ENCODE results near the gene IL6R.

IL6R gene

DNA sequence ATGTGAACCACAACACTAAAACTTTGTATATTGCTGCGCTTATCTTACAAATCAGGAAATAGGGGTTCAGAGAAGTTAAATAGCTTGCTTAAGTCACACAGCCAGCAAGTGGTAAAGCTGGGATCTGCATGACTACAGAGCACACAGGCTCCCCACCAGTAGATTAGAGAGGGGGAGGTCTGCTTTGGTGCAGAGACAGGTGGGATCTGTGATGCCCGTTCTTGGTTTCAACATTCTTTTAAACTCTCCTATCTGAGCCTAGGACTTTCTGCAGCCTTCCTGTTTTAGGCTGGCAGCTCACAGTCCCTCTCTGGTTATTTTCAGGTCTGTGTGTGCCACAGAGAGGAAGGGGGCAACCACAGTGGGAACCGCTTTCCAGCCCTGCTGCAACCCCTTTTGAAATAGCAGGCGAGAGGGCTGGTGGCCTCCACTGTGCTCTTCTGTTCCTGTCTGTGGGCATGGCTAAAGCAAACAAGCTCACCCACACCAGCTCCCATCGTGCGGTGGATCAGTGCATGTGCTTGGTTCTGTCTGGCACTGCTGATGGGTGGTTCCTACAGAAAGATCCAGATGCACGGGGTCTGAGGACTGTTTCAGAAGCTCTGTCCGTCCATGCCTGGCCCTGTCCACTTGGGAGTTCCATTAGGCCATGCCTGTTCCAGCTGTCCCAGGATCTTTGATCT is 1.7 kb upstream of the IL6R start:
- Histone ChIP-seq H3K4me1 (ENCODE audit: low read length) (peaks cover 45% of the 10 kb centered on the region), H3K9me3 (ENCODE audit: insufficient read depth, low read length) (no peaks in the 10 kb centered on the region), H2AFZ (ENCODE audit: low read depth, low read length) (no peak overlapping the region), H3K79me2 (ENCODE audit: low read length) (peaks cover 27% of the 10 kb centered on the region), H3K27ac (ENCODE audit: low read length) (no peak overlapping the region), H3K27me3 (ENCODE audit: low read depth, low read length) (no peaks in the 10 kb centered on the region), H3K4me2 (ENCODE audit: low read length) (no peak overlapping the region), H3K36me3 (replicated peaks; ENCODE audit: low read depth, low read length) (no peaks in the 10 kb centered on the region), H3K4me3 (ENCODE audit: low read length) (no peak overlapping the region), H3K9ac (ENCODE audit: low read length) (no peak overlapping the region), H4K20me1 (ENCODE audit: insufficient read depth, low read length) (no peaks in the 10 kb centered on the region)
- TF ChIP-seq EZH2phosphoT487 (IDR thresholded peaks at IDR 0.05; ENCODE audit: low read depth), result no peak
- TF ChIP-seq, protein P1, sequence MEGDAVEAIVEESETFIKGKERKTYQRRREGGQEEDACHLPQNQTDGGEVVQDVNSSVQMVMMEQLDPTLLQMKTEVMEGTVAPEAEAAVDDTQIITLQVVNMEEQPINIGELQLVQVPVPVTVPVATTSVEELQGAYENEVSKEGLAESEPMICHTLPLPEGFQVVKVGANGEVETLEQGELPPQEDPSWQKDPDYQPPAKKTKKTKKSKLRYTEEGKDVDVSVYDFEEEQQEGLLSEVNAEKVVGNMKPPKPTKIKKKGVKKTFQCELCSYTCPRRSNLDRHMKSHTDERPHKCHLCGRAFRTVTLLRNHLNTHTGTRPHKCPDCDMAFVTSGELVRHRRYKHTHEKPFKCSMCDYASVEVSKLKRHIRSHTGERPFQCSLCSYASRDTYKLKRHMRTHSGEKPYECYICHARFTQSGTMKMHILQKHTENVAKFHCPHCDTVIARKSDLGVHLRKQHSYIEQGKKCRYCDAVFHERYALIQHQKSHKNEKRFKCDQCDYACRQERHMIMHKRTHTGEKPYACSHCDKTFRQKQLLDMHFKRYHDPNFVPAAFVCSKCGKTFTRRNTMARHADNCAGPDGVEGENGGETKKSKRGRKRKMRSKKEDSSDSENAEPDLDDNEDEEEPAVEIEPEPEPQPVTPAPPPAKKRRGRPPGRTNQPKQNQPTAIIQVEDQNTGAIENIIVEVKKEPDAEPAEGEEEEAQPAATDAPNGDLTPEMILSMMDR (IDR thresholded peaks at IDR 0.05; ENCODE audit: low read depth, low read length), result no peak

DNA sequence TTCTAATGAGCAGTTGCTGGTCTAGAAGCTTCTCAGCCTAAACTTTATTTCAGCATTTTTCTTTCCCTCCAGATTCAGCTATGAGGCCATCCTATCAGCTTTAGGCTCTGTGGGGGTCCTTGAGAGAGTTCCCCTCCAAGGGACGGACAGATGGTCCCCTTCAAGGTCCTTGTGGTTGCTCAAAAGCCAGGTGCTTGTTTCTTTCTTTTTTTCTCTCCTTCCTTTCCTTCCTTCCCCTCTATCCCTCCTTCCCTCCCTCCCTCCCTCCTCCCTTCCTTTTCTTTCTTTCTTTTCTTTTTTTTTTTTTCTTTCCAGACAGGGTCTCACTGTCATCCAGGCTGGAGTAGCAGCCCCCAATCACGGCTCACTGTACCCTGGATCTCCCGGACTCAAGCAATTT is 1.2 kb upstream of the IL6R start:
- H3K79me2 ChIP-seq (ENCODE audit: low read length), result peaks cover 32% of the 10 kb centered on the region

DNA sequence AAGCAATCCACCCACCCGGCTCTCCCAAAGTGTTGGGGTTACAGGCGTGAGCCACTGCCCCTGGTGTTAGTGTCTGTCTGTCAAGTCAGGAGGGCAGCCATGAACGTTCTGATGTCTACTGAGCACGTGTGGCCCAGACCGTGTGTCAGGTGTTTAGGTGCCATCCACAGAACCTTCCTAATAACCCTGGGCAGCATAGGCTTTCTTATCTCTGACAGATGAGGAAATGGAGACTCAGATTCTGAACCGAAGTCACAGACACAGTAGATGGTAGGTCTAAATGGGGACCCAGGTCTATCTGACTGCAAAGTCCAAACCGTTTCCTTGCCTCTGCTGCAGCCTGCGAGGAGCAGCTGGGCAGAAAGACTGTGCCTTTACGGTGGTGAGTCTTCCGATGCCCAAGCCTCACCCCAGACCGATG is 622 bp upstream of the IL6R start:
- H3K79me2 ChIP-seq (ENCODE audit: low read length), result peaks cover 38% of the 10 kb centered on the region
- peak overlapping the region; percentile 95 for H3K27ac ChIP-seq (ENCODE audit: low read length)
- peak overlapping the region; percentile 83 for H3K4me3 ChIP-seq (ENCODE audit: low read length)
- peak overlapping the region; percentile 96 for H3K4me2 ChIP-seq (ENCODE audit: low read length)
- peak overlapping the region; percentile 76 for H2AFZ ChIP-seq (ENCODE audit: low read depth, low read length)
- peak overlapping the region; percentile 94 for H3K9ac ChIP-seq (ENCODE audit: low read length)
- H3K9me3 ChIP-seq (ENCODE audit: insufficient read depth, low read length), result no peaks in the 10 kb centered on the region
- H3K4me1 ChIP-seq (ENCODE audit: low read length), result peaks cover 56% of the 10 kb centered on the region
- no peaks in the 10 kb centered on the region for H4K20me1 ChIP-seq (ENCODE audit: insufficient read depth, low read length)
- no peaks in the 10 kb centered on the region for H3K36me3 ChIP-seq (replicated peaks; ENCODE audit: low read depth, low read length)
- no peaks in the 10 kb centered on the region for H3K27me3 ChIP-seq (ENCODE audit: low read depth, low read length)
- no peak for TF ChIP-seq EZH2phosphoT487 (IDR thresholded peaks at IDR 0.05; ENCODE audit: low read depth)
- TF ChIP-seq, protein P1 (IDR thresholded peaks at IDR 0.05; ENCODE audit: low read depth, low read length), result no peak

More for the DNA sequence above, 1.2 kb upstream of the IL6R start:
- Histone ChIP-seq H3K27ac (ENCODE audit: low read length) (no peak overlapping the region), H3K4me1 (ENCODE audit: low read length) (peaks cover 50% of the 10 kb centered on the region), H3K36me3 (replicated peaks; ENCODE audit: low read depth, low read length) (no peaks in the 10 kb centered on the region), H3K9ac (ENCODE audit: low read length) (no peak overlapping the region), H2AFZ (ENCODE audit: low read depth, low read length) (no peak overlapping the region), H3K27me3 (ENCODE audit: low read depth, low read length) (no peaks in the 10 kb centered on the region), H4K20me1 (ENCODE audit: insufficient read depth, low read length) (no peaks in the 10 kb centered on the region), H3K9me3 (ENCODE audit: insufficient read depth, low read length) (no peaks in the 10 kb centered on the region), H3K4me2 (ENCODE audit: low read length) (no peak overlapping the region), H3K4me3 (ENCODE audit: low read length) (no peak overlapping the region)
- no peak for TF ChIP-seq EZH2phosphoT487 (IDR thresholded peaks at IDR 0.05; ENCODE audit: low read depth)
- TF ChIP-seq, protein P1 (IDR thresholded peaks at IDR 0.05; ENCODE audit: low read depth, low read length), result no peak

DNA sequence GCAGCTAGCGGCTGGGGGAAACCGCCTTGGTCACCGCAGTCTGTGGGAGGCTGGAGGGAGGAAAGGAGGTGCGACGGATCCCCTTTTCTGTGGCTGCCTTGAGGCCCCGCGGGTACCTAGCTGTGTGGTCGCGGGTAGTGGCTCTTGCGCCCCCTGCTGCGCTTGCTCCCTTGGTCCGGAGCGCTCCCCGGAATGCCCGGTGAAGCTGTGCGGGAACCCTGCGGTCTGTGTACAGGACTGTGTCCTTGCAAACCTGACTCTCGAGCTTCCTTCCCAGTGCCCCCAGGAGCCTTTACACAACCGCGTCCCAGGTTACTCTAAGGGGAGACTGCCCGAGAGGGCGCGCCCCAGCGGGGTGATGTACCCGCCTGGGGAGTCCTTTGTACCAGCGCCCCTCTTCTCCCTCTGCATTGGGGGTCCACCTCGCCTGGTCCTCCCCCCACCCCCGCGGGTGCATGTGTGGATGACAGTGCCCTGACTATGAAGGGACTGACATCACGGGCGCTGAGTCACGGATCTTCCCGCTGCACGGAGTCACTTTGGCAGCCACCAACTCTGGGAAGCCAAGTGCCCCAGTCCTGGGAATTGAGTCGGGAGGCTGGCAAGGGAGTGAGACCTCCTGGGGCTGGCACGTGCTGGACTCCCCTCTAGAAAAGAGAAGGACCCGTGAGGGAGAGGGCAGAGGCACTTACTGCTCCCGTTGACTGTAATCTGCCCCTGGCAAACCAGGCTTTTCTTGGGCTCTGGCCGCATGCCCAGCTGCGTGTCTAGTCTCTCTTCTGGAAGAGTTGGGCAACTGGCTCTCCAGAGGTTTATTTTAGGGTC is 816 bp downstream of the IL6R start:
- Histone ChIP-seq H3K9ac (ENCODE audit: low read length) (peak overlapping the region; percentile 94), H3K79me2 (ENCODE audit: low read length) (peaks cover 52% of the 10 kb centered on the region), H2AFZ (ENCODE audit: low read depth, low read length) (0 out of 2 replicates have a peak overlapping the region, but pooled peaks have one; percentile 35), H3K9me3 (ENCODE audit: insufficient read depth, low read length) (no peaks in the 10 kb centered on the region), H3K36me3 (replicated peaks; ENCODE audit: low read depth, low read length) (no peaks in the 10 kb centered on the region), H3K4me2 (ENCODE audit: low read length) (peak overlapping the region; percentile 96), H3K4me1 (ENCODE audit: low read length) (peaks cover 70% of the 10 kb centered on the region), H3K4me3 (ENCODE audit: low read length) (peak overlapping the region; percentile 83), H4K20me1 (ENCODE audit: insufficient read depth, low read length) (no peaks in the 10 kb centered on the region), H3K27me3 (ENCODE audit: low read depth, low read length) (no peaks in the 10 kb centered on the region), H3K27ac (ENCODE audit: low read length) (peak overlapping the region; percentile 95)
- no peak for TF ChIP-seq EZH2phosphoT487 (IDR thresholded peaks at IDR 0.05; ENCODE audit: low read depth)
- TF ChIP-seq, protein P1 (IDR thresholded peaks at IDR 0.05; ENCODE audit: low read depth, low read length), result peak; percentile 75

All from OCI-LY3 (cell line).